Measurements from ENCODE around the gene SLIT1.
"Not testable (repeated sequence)": the region's sequence is repeated elsewhere in the genome, so short reads cannot be mapped to it uniquely, and the experiment has no call there.

The SLIT1 gene

GRCh38 chr10:97089209-97089870 is 96.4 kb downstream of the SLIT1 start:
- CTCF ChIA-PET = interaction anchor here (1.0 kb wide), 2 partner anchors 16 to 107 kb away, joined by 3 read pairs; no protein-coding TSS in a partner anchor
- DNase-seq (ENCODE audit: extremely low spot score) = no peak
- POLR2A ChIA-PET = no interaction called here
- no peak for TF ChIP-seq FOXK2 (IDR thresholded peaks at IDR 0.05)
- TF ChIP-seq ZNF384 (IDR thresholded peaks at IDR 0.05) = no peak
- no peak for TF ChIP-seq L3MBTL2 (conservative IDR thresholded peaks at IDR 0.05)
- no peak for TF ChIP-seq SP1 (IDR thresholded peaks at IDR 0.05)
- no peak for TF ChIP-seq FOXA1 (IDR thresholded peaks at IDR 0.05)
- no peak for TF ChIP-seq HDGF (IDR thresholded peaks at IDR 0.05; ENCODE audit: borderline replicate concordance)
- no peak for TF ChIP-seq NFRKB (IDR thresholded peaks at IDR 0.05)
- no peak for TF ChIP-seq LEF1 (IDR thresholded peaks at IDR 0.05; ENCODE audit: borderline replicate concordance)
- TF ChIP-seq ELF4 (IDR thresholded peaks at IDR 0.05) = no peak
- no peak for TF ChIP-seq PKNOX1 (IDR thresholded peaks at IDR 0.05)
- TF ChIP-seq CTBP1 (IDR thresholded peaks at IDR 0.05; ENCODE audit: borderline replicate concordance) = no peak
- TF ChIP-seq SUZ12 (IDR thresholded peaks at IDR 0.05) = no peak
- TF ChIP-seq ARNT (IDR thresholded peaks at IDR 0.05) = no peak
- no peak for TF ChIP-seq TARDBP (IDR thresholded peaks at IDR 0.05)
- no peak for TF ChIP-seq FOXM1 (IDR thresholded peaks at IDR 0.05; ENCODE audit: borderline replicate concordance)
- no peak for TF ChIP-seq BHLHE40 (IDR thresholded peaks at IDR 0.05; ENCODE audit: borderline replicate concordance)

GRCh38 chr10:97087296-97087695 is 98.5 kb downstream of the SLIT1 start:
- DNase-seq (ENCODE audit: extremely low spot score) = no peak
- TF ChIP-seq ELF4 (IDR thresholded peaks at IDR 0.05) (no peak), BHLHE40 (IDR thresholded peaks at IDR 0.05; ENCODE audit: borderline replicate concordance) (no peak), LEF1 (IDR thresholded peaks at IDR 0.05; ENCODE audit: borderline replicate concordance) (no peak), SUZ12 (IDR thresholded peaks at IDR 0.05) (no peak), L3MBTL2 (conservative IDR thresholded peaks at IDR 0.05) (no peak), FOXK2 (IDR thresholded peaks at IDR 0.05) (no peak), PKNOX1 (IDR thresholded peaks at IDR 0.05) (no peak), HDGF (IDR thresholded peaks at IDR 0.05; ENCODE audit: borderline replicate concordance) (no peak), SP1 (IDR thresholded peaks at IDR 0.05) (no peak), FOXA1 (IDR thresholded peaks at IDR 0.05) (no peak), FOXM1 (IDR thresholded peaks at IDR 0.05; ENCODE audit: borderline replicate concordance) (no peak), ZNF384 (IDR thresholded peaks at IDR 0.05) (no peak), NFRKB (IDR thresholded peaks at IDR 0.05) (no peak), TARDBP (IDR thresholded peaks at IDR 0.05) (no peak), ARNT (IDR thresholded peaks at IDR 0.05) (no peak), CTBP1 (IDR thresholded peaks at IDR 0.05; ENCODE audit: borderline replicate concordance) (no peak)
- POLR2A ChIA-PET = no interaction called here
- CTCF ChIA-PET = no interaction called here

- CTCF ChIA-PET = interaction anchor here (1.0 kb wide), 1 partner anchor 111 kb away, joined by 3 read pairs; no protein-coding TSS in a partner anchor
- TF ChIP-seq CTBP1 (IDR thresholded peaks at IDR 0.05; ENCODE audit: borderline replicate concordance) = no peak
- TF ChIP-seq FOXM1 (IDR thresholded peaks at IDR 0.05; ENCODE audit: borderline replicate concordance) = no peak
- no peak for TF ChIP-seq LEF1 (IDR thresholded peaks at IDR 0.05; ENCODE audit: borderline replicate concordance)
- TF ChIP-seq BHLHE40 (IDR thresholded peaks at IDR 0.05; ENCODE audit: borderline replicate concordance) = no peak
- TF ChIP-seq TARDBP (IDR thresholded peaks at IDR 0.05) = no peak
- TF ChIP-seq FOXA1 (IDR thresholded peaks at IDR 0.05) = no peak
- no peak for TF ChIP-seq ARNT (IDR thresholded peaks at IDR 0.05)
- TF ChIP-seq FOXK2 (IDR thresholded peaks at IDR 0.05) = no peak
- no peak for TF ChIP-seq HDGF (IDR thresholded peaks at IDR 0.05; ENCODE audit: borderline replicate concordance)
- no peak for TF ChIP-seq NFRKB (IDR thresholded peaks at IDR 0.05)
- TF ChIP-seq SP1 (IDR thresholded peaks at IDR 0.05) = no peak
- no peak for DNase-seq (ENCODE audit: extremely low spot score)
- POLR2A ChIA-PET = no interaction called here
Observed at GRCh38 chr10:97086530-97086929, 99.2 kb downstream of the SLIT1 start.

- DNase-seq (ENCODE audit: extremely low spot score) = no peak
- CTCF ChIA-PET = interaction anchor here (1.8 to 2.2 kb wide), 2 partner anchors 113 to 127 kb away, joined by 5 to 8 read pairs; no protein-coding TSS in a partner anchor
- POLR2A ChIA-PET = no interaction called here
- TF ChIP-seq ELF4 (IDR thresholded peaks at IDR 0.05) (no peak), SUZ12 (IDR thresholded peaks at IDR 0.05) (no peak), ARNT (IDR thresholded peaks at IDR 0.05) (no peak), FOXA1 (IDR thresholded peaks at IDR 0.05) (no peak), PKNOX1 (IDR thresholded peaks at IDR 0.05) (no peak), L3MBTL2 (conservative IDR thresholded peaks at IDR 0.05) (no peak), FOXK2 (IDR thresholded peaks at IDR 0.05) (no peak), SP1 (IDR thresholded peaks at IDR 0.05) (no peak)
Observed at GRCh38 chr10:97083228-97083829, 102.4 kb downstream of the SLIT1 start.

- CTCF ChIA-PET = interaction anchor here (0.8 to 2.3 kb wide), 6 partner anchors 10 to 128 kb away, joined by 3 to 13 read pairs (median 4); no protein-coding TSS in a partner anchor
- DNase-seq (ENCODE audit: extremely low spot score); POLR2A ChIA-PET: not testable (repeated sequence)
Observed at GRCh38 chr10:97082575-97082974, 103.2 kb downstream of the SLIT1 start.
